Right atrium auricular region (tissue), 2 donors: ENCODE data around the gene ANKS4B. TPM values are rescaled to one million over a fixed set of nuclear protein-coding genes. Genes with fewer than 3 reads are reported as not detected.
"Not testable (repeated sequence)": the region's sequence is repeated elsewhere in the genome, so short reads cannot be mapped to it uniquely, and the experiment has no call there.

ENCODE experiments used
- DNase-seq: peaks from one replicate; pipeline ENCODE4 v3.0.0-alpha.2; 2019; ENCODE audit warnings: low spot score
- H3K27ac ChIP-seq, 2 donors: fragments of 200-600 bp; sonication (generic); 1 replicate in 1 of 2; 2 replicates in 1 of 2; pipeline ENCODE4 v1.5.1; 2016 to 2019
- H3K27me3 ChIP-seq, 2 donors: fragments of 200-600 bp; sonication (generic); one replicate each; pipeline versions ENCODE4 v1.5.1 to v1.6.0; 2017 to 2019
- H3K36me3 ChIP-seq: fragments of 200-600 bp; sonication (generic); one replicate; pipeline ENCODE4 v1.5.1; 2016
- H3K4me1 ChIP-seq, 2 donors: fragments of 200-600 bp; sonication (generic); one replicate each; pipeline versions ENCODE4 v1.5.1 to v1.6.0; 2017 to 2019
- H3K4me3 ChIP-seq, 2 donors: fragments of 200-600 bp; sonication (generic); 1 replicate in 1 of 2; 2 replicates in 1 of 2; pipeline ENCODE4 v1.5.1; 2017 to 2019; ENCODE audit warnings: mild to moderate bottlenecking in 1 of 2, moderate library complexity in 1 of 2
- H3K9me3 ChIP-seq, 2 donors: fragments of 200-600 bp; sonication (generic); one replicate each; pipeline ENCODE4 v1.5.1; 2019
- total RNA-seq, 2 donors: library from RNA; depleted of rRNA; stranded (reverse); fragments of >200 nt; gene quantifications; one replicate each; pipeline ENCODE4 v1.1.0, GENCODE V29; 2016
- TF ChIP-seq, protein P1 (sequence below), 2 donors: fragments of 200-600 bp; sonication (generic); IDR thresholded peaks; one replicate each; pipeline ENCODE4 v1.5.1; 2019; ENCODE audit warnings: antibody characterized with exemption in 2 of 2

ANKS4B gene
- total RNA-seq, 2 donors from 2014 or later = not detected

DNA sequence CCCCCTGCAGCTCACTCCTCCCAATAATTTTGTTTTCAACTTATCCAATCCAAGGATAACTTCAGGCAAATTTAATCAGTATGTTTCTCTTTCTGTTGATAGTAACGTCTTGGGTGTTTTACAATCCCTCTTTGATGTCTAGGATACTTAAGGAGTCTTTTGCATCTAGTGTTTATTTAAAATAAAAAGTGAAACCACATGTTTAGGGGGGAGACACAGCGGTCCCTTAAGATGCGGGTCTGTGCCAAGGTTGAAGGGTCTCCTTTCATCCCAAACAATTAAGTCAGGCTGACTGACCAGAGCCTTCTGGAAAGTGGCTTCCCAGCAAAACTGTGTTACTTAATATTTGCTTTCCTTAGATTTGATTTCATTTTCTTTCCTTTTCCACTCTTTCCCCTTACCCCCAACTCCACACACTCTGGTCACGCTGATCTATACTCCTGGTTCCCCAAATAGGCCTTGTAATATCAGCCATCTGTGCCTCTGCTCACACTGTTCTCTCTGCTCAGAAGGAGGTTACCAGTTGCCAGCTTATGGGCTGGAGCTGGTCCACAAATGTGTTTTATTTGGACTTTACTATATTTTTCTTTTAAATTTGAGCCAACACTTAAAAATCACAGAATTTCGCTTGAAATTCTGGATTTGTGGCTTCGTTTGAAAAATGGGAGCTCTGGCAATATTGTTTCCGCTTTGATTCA, 11.2 kb downstream of the ANKS4B start:
- DNase-seq = no peak
- TF ChIP-seq, protein P1, sequence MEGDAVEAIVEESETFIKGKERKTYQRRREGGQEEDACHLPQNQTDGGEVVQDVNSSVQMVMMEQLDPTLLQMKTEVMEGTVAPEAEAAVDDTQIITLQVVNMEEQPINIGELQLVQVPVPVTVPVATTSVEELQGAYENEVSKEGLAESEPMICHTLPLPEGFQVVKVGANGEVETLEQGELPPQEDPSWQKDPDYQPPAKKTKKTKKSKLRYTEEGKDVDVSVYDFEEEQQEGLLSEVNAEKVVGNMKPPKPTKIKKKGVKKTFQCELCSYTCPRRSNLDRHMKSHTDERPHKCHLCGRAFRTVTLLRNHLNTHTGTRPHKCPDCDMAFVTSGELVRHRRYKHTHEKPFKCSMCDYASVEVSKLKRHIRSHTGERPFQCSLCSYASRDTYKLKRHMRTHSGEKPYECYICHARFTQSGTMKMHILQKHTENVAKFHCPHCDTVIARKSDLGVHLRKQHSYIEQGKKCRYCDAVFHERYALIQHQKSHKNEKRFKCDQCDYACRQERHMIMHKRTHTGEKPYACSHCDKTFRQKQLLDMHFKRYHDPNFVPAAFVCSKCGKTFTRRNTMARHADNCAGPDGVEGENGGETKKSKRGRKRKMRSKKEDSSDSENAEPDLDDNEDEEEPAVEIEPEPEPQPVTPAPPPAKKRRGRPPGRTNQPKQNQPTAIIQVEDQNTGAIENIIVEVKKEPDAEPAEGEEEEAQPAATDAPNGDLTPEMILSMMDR (IDR thresholded peaks at IDR 0.05) = no peak
- Histone ChIP-seq H3K4me1 (peaks cover 0 to 17% of the 10 kb centered on the region in 2 donors), H3K4me3 (no peak overlapping the region), H3K27me3 (no peaks in the 10 kb centered on the region), H3K27ac (no peak overlapping the region), H3K36me3 (no peaks in the 10 kb centered on the region), H3K9me3 (no peaks in the 10 kb centered on the region)

DNA sequence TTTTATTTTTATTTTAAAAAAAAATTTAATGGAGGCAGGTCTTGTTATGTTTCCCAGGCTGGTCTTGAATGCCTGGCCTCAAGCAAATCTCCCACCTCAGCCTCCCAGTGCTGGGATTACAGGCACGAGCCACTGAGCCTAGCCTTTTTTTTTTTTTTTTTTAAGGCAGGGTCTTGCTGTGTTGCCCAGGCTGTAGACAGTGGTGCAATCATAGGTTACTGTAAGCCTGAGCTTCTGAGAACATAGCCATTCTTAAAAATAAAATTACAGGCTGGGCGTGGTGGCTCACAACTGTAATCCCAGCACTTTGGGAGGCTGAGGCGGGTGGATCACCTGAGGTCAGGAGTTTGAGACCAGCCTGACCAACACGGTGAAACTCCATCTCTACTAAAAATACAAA, 14.7 kb downstream of the ANKS4B start:
- not testable (repeated sequence) for DNase-seq, H3K9me3 ChIP-seq, H3K36me3 ChIP-seq

DNA sequence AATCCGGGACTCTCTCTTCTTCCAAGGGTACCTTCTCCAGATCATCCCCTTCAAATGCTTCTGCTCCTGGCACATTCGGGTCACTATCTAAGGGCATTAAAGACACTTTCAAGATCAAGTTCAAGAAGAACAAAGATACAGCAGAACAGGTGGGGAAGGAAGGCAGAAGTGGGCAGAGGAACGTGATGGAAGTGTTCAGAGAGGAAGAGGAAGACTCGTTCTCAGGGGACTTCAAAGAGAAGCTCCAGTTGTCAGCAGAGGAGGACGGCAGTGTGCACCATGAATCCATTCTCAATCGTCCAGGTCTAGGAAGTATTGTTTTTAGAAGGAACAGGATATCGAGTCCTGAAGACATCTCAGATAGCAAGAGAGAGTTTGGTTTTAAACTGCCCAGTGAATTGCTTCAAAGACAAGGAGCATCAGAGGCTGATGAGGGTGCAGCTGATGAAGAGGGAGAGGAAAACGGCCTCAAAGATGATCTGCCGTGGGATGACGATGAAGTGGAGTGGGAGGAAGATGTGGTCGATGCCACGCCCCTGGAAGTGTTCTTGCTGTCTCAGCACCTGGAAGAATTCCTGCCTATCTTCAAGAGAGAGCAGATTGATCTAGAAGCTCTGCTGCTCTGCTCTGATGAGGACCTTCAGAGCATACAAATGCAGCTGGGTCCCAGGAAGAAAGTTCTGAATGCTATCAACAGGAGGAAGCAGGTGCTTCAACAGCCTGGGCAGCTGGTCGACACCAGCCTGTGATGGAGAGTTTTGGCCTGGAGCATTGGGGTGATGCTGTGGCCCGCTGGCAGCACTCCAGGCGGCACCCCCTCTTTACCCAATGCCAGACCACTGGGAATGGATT, 16.8 kb downstream of the ANKS4B start:
- Histone ChIP-seq H3K9me3 (no peaks in the 10 kb centered on the region), H3K27me3 (no peaks in the 10 kb centered on the region), H3K36me3 (no peaks in the 10 kb centered on the region), H3K4me3 (no peak overlapping the region), H3K4me1 (peaks cover 0 to 9% of the 10 kb centered on the region in 2 donors), H3K27ac (no peak overlapping the region)
- TF ChIP-seq, protein P1 (IDR thresholded peaks at IDR 0.05) = no peak
- no peak for DNase-seq

More for the DNA sequence above, 14.7 kb downstream of the ANKS4B start:
- peaks cover 0 to 17% of the 10 kb centered on the region in 2 donors for H3K4me1 ChIP-seq
- H3K27ac ChIP-seq, H3K27me3 ChIP-seq, H3K4me3 ChIP-seq: not testable (repeated sequence)

DNA sequence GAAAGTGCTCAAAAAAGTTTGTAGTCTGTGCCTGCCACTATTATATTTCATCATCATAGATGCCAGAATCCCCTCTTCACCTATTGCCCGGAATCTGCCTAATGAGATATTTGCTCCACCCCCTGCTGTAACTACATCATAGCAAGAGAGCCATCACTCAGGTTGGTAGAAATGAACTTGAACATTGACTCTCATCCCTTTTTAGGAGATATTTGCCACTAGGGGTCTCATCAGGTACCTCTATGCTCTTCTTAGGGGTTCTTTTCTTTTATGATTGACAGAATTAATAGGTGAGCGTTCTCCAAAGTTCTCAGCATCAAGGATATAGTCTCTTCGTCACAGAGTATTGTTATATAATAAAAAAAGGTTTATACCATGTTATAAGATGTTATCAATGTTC, 20.0 kb downstream of the ANKS4B start:
- Histone ChIP-seq H3K4me1 (no peaks in the 10 kb centered on the region), H3K4me3 (no peak overlapping the region), H3K9me3 (no peaks in the 10 kb centered on the region), H3K36me3 (no peaks in the 10 kb centered on the region), H3K27me3 (no peaks in the 10 kb centered on the region), H3K27ac (no peak overlapping the region)
- DNase-seq = no peak
- TF ChIP-seq, protein P1 (IDR thresholded peaks at IDR 0.05) = no peak

DNA sequence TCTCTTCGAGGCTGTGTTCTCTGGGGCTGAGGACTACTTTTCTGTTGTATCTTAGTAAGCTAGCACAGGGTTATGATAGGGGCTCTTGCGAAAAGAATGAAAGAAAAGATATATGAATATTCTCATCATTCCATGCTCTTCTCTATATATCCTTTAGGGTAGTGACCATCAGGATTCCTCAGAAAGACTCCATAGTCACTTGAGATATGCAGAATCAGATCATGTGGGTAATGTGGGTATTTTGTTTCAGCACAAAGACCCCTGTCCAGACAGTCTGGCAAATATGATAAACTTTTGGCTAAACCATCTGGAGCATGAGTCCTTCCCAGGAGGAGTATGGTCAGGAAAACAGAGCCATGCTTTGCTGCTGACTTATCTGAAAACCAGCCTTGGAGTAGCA, 23.1 kb downstream of the ANKS4B start:
- Histone ChIP-seq H3K27ac (no peak overlapping the region), H3K4me3 (no peak overlapping the region), H3K4me1 (peaks cover 0 to 8% of the 10 kb centered on the region in 2 donors), H3K9me3 (no peaks in the 10 kb centered on the region), H3K27me3 (no peaks in the 10 kb centered on the region), H3K36me3 (no peaks in the 10 kb centered on the region)
- TF ChIP-seq, protein P1 (IDR thresholded peaks at IDR 0.05) = no peak
- DNase-seq = no peak

DNA sequence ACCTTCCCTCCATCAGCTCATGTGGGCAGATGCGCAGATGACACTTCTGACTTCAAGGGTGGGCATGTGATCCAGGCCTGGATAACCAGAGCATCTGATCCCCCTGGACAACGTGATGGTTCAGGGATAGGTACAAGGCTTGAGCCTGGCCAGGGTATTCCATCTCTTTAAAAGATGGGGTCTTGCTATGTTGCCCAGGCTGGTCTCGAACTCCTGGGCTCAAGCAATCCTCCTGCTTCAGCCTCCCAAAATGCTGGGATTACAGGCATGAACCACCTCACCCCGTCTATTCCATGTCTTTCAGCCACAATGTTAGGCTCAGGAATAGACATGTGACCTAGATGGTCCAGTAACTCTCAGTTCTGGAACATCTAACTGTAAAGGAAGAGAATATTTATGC, 23.8 kb downstream of the ANKS4B start:
- no peaks in the 10 kb centered on the region for H3K9me3 ChIP-seq
- DNase-seq = no peak
- TF ChIP-seq, protein P1 (IDR thresholded peaks at IDR 0.05) = no peak
- H3K4me1 ChIP-seq = peaks cover 0 to 12% of the 10 kb centered on the region in 2 donors
- no peak overlapping the region for H3K27ac ChIP-seq
- no peaks in the 10 kb centered on the region for H3K27me3 ChIP-seq
- no peaks in the 10 kb centered on the region for H3K36me3 ChIP-seq
- no peak overlapping the region for H3K4me3 ChIP-seq
